Fibroblast of peridontal ligament (primary cell): Measurements from ENCODE around the gene PDGFD.

Experiments
- DNase-seq: peaks from one replicate; pipeline ENCODE4 v3.0.0-alpha.2; 2010; ENCODE audit errors: extremely low read depth

PDGFD gene

DNA sequence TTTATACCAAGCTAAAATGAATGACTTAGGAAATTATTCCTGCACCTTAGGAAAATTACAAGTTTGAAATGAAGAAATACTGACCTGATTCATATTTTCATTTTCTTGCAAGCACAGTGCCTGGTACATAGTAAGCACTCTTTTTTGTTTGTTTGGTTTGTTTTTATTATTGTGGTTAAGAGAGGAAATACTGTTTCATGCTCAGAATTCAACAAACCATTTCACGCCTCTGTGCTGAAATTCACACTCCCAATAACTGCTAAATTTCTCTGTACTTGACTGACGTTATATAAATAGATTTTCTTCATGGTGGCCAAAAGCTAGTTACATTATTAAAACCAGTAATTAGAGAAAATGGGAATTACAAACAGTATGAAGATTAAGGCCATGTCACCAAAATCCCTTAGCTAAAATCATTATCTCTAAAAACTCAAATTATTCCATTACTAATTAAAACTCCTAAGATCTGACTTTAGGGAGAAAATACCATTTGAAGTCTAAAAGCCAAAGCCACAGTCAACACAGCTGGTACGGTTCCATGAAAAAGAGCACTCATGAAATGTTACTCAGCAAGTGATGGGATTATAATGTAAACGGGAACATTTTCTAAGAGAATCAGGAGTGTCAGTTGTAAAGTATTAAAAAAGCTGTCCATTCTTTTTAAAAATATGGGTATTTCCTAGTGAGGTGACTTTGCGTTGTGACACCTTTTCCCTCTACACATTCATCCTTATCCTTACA lies 205.3 kb downstream of the PDGFD start:
- no peak for DNase-seq

DNA sequence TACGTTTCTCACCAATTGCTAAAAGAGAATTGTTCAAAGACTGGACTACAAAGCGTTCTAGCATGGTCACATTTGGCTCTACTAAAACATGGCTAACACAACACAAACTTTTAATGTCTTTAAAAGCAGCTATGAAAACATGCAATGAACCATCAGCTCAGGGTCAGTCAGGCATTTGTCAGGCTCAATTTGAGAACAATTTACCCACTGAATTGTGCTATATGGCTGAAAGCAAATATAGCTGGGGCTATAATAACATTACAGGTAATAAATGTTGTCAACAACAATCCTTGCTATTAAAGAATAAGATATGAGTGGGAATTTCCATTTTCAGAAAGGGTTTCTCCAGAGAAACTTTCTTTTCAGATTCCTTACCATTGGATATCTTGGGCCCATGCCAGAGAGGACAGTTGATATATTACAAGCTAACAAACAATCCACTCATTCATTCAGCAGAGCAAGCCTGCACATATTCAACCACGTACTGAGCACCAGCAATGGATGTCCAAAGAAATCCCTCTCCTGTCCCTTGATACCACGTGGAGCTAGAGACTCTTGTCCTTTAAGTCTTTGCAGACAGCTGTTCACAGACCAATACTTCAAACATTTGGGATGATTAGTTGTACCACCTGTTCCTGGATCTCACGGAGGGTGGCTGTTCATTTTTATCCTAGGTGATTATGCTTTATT lies 210.0 kb downstream of the PDGFD start:
- no peak for DNase-seq

DNA sequence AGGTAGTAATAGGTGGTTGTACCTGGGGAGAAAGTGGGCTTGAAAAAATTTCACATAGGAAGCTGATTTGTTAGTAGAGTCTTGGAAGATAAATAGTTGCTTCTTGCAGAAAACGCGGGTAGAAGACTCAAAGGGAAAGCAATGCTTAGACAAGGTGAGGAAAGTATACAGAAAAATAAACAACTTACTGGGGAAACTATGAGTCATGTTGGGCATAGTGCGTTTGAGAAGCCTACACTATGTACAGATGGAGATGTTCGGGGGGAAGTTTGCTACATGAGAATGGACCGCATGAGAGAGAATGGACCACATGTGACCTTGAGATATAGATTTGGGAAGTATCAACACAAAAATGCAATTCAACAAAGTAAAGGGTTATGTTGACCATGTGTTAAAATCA lies 214.2 kb downstream of the PDGFD start:
- no peak for DNase-seq

DNA sequence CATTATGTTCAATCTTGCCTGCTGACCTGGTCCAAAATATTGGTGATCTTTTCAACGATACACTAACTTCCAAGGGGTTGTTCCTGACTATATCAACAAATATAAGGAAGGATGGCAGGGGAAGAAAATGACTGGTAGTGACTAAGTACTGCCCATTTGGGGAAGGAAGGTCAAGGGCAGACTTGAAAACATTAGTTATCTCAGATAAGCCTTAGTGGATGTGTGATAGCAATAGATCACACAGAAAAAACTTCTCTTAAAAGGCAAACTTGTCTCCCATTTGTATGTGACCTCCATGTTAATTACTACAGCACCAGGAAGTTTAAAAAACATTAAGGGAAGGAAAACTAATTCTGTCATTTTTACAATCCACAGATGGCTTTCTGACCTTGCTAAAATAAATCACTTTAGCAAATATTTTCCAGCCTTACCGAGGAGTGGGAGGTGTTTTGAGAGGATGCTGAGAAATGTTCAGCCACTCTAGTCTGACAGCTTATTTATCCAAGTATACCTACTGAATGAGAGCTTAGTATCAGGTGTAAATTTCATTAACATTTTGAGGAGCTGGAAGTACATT lies 215.7 kb downstream of the PDGFD start:
- no peak for DNase-seq

DNA sequence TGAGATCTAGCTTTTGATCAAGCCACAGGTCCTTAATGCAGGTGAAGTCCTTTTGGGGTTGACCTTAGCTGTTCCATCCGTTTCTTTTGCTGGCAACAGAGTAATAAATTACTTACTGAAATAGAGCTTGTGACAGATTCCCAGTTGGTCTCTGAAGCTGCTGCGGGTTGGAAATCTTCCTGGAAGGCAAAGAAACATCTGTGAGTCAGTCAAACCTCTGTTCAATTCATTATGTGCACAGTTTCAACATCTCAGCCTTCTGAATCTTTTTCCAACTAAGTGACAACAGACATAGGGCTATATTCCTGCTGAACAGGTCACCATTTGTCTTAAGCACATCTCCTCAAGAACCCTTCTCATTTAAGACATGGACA lies 216.4 kb downstream of the PDGFD start:
- peak; percentile 60 for DNase-seq

DNA sequence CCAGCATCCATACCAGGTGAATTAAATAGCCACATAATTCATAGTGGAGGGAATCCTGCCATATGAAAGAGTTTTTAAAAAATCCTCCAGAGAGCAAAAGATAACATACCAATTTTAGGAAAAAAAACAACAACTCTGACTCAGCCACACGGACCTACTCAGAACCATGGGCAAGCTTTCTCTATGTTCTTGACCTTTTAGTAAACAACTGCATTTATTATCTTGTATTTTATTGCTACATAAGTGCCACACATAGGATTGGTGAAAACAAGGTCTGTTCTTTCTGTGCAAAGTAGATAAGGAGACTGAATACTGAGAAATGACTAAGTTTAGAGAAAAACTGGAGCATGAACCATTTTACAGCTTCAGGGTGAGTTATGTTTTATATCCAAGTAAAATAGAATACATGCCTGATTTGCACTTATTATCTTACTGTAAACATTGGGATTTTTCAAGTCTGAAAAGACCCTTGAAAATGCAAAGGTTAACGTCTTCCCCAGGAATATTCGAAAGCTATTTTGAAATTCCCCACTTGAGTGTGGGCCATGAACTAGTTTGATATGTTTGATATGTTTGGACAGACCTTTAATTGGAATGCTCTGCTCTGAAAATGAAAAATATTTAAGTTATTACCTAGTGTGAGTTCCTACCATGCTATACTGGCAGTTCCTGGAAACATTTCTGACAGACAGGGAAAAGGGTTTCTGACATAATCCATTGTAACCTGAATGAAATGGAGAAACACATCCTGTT lies 217.0 kb downstream of the PDGFD start:
- DNase-seq: peak; percentile 18

DNA sequence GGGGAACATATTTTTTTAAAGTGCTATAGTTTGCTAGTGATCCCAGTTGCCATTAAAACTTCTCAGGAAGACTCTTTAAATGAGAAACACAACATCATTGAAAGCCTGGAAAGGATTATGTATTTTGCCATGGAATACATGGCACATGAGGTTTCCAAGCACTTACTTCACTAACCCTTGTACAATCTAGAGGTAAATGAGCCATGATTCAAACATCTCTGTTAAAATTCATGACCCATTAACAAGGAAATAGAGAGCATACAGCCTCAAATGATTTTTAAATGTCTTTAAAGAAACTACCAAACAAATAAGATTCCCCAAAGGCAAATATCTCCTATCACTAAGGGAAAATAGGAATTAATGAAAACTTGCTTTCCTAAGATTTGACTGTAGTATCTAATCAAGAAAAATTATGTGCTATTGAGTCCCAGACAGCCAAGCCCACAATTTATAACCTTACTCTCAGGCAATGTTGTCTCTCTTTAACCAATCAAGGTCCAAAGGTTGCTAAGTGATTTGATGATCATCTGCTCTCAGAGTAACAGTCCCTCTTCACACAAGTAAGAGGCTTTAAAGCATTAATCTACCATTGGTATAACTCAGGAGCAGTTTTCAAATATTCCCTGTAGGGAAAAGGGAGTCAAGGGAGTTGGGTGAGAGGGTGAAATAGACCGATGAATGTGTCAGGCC lies 219.6 kb downstream of the PDGFD start:
- no peak for DNase-seq

DNA sequence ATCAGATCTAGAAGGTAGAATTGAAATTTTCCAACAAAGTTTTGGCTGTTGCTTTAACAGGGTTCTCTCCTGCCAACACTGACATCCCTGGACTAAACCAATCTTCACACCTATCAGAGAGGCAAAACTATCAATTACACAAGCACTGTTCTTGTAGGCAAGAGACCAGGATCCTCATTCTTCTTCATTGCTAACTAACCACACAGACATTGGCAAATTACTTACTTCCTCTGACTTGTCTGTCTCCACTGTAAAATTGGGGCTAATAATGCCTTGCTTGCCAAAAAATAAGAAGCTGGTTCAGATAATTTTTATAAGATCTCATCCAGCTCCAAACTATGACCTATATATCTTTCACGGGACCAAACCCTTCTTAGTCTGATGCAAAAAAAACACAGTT lies 221.3 kb downstream of the PDGFD start:
- no peak for DNase-seq

DNA sequence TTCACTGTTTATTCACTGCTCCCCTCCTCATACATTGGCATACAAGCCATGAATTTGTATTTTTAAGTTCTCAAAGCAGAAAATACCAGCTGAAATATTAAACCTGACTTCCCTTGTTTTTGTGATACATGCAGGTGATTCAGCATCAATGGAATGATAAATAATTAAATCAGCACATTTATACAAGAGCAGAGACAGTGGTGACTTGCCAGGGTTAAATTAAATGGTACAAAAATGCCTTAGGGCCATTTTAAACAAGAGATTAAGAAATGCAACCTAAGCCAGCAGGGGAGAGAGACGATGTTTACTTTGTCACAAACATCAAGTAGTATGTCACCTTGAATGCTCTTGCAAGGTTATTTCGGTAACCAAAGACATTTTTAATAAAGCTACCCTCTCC lies 223.4 kb downstream of the PDGFD start:
- no peak for DNase-seq

DNA sequence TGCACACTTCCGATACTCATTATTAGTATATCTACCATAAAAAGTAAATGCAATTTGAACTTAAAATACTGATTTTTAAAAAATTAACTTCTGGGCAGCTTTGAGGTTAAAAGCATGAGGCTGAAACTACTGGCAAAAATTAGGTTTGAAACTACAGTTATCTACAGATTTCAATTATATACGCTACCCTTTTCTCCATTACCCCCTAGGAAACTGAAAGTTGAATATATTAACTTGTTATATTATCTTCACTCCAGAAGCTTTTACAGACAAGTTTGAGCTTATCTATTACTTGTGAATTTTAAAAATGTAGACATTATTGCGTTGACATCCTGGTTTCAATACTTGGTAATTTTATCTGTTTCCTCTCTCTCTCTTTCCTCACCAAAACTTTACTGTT lies 224.3 kb downstream of the PDGFD start:
- DNase-seq: no peak

DNA sequence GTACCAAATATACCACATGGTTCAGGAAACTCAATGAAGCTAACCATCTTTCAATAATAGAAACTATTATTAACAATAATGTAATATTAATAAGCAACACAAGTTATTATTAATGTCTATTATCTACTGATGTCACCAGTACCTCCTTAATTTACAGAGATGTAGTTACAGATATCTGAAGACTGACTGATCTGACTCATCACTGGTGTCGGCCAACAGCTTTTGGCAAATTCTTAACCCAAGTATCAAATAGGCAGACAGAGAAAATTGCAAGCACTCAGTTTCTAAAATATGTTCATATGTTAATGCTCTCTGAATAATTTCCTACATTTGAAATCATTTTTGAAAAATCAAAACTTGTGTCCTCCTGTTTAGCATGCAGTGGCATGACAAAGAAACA lies 227.9 kb downstream of the PDGFD start:
- no peak for DNase-seq

DNA sequence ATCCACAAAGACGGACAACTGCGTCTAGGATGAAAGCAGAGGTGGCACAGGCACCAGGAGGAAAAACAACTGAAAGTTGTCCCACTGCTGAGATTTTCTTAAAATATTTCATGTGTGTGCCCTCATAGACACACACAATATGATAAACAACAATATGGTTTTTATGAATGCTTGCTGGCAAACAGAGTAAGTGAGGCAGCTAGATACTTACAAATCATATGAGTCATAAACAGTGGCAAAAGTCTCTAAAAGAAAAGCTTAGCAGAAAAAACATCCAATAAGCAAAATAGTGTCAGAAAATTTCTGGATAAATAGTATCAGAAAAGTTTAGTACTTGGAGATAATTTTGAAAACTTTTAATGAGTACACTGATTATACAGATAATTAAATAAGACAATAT lies 228.7 kb downstream of the PDGFD start:
- no peak for DNase-seq

DNA sequence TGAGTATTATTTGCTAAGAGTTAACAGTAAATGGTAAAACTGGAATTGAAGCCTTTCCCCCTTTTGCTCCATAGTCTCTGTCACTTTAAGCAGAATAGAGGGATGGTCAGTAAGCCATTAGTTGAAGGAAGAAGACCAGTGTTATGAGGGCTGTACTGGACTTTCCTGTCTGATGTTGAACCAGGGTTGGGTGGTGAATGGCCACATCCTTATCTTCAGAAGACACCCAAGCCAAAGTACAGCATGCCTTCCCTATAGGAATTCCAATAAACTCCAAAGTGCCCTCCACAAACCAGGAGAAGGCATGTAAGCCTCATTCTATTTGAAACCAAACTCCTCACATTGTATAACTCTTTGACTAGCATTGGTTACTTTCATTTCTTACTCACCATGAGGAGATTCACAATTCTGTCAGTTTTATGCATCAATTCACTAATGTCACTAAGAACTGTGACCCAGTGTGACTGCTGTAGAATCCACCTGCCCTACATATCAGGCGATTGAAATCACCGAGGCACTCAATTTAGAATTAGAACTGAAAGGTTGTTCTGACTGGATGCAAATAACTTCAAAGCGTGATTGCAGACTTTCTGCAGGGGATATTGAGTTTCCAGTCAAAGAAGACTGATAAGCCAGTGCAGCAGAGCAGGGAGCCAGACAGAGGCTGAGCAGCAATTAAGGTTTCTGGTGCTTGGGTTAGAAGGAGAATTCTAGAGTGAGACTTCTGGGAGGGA lies 234.6 kb downstream of the PDGFD start:
- no peak for DNase-seq

DNA sequence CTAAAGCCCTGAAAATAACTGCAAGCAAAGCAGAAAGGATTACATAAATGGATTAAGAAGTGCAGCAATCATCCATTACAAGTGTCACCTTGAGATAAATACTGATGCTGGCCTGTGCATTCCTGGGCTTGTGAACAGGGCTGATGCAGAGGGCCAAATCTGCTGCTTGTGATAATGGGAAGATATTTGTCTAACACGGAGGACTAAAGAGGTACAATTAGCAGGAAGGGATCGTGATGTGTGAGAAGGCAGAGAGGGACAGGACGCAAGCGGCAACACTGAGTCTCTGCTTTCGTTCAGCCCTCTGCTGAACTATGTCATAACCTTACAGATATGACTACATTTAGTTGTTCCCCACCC lies 235.2 kb downstream of the PDGFD start:
- no peak for DNase-seq

DNA sequence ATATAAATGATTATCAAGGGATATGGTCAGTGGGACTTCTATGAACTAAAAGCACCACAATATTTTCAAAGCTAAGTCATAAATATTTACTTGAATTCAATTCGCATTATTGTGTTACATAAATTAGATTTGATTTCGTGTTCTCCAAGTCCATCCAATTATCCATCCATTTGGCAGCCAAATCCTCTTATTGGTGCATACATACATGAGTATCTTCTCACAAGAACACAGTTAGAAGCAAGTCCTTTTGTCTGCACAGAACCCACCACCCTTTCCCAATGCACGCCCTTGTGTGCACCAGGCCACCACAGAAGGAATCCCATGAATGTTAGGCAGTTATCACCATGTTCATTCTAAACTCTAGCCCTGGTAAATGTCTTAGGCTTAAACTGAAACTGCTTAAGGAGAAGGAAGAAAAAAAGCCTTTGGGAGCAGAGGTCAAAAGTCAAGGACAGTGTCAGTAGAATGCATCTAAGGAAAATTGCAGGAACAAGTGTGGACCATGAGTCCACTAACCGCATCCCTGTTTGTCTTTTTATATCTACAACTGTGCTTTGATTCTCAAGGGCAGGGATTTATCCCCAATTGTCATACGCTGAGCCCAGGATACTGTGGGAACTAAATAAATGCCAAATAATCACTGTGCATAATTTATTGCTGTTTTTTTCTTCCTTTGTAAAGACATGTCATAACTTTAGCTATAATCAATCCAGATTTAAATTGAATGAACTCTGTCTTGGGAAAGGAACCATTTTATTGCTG lies 235.7 kb downstream of the PDGFD start:
- no peak for DNase-seq

DNA sequence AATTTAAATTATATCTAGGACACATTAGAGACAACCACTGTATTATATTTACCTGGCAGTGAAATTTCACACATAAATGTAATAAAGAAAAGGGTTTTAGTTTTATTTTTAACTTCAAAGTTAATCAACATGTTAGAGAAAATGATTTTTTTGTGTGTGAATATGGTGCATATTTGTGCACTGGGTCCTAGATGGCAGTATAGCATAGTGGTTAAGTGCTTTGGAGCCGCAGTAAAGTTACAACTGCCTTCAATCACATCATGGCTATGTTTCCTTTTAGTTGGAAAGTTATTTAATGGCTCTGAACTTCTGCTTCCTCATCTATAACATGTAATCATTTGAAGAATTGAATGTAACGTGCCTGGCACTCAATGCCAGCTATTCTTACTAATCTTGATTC lies 236.4 kb downstream of the PDGFD start:
- peak; percentile 52 for DNase-seq

DNA sequence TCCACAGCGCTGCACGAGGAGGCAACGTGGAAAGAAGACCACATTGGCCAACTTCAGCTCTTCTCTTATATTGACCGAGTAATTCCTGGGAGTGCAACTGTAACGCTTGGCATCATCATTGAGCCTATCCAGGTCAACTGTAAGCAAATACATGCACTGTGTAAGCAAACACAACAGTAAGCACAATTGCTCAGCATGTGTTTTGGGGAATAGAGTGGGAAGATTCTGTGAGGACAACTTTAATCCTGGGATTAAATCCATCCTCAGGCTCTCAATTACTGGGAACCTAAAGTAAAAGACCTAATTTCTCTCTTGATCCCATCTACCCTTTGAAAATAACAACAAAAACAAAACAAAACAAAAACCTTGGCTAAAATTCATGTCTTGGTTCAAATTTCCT lies 237.0 kb downstream of the PDGFD start:
- no peak for DNase-seq

DNA sequence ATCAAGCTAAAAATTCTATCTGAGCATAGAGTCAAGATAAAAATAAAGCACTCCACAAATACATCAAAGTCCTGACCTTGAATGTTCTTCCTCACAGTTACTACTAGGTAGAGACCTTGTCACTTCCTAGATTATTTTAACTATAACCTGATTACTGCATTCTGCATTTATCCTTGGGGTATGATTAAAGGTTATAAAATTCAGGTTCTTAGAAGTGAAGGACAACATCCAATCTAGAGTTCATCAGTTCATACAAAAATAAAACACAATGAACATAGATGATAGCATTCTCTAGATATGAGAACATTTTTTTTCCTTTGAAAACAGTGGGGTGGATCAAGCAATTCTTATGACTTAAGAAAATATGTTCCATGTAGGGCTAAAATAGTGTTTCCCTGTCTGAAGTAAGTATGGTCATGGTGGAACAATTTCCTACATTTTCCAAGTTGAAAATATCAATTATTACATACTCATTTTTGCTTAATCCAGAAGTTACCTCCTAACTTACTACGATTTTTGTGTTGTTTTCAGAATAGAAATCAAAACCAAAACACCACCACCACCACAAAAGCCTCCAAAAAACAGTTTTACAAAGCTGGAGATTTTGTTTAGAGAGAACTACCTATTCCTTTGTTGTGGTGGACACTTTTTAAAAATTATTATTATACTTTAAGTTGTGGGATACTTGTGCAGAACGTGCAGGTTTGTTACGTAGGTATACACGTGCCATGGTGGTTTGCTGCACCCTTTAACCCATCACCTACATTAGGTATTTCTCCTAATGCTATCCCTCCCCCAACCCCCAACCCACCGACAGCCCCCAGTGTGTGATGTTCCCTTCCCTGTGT lies 239.6 kb downstream of the PDGFD start:
- DNase-seq: no peak

DNA sequence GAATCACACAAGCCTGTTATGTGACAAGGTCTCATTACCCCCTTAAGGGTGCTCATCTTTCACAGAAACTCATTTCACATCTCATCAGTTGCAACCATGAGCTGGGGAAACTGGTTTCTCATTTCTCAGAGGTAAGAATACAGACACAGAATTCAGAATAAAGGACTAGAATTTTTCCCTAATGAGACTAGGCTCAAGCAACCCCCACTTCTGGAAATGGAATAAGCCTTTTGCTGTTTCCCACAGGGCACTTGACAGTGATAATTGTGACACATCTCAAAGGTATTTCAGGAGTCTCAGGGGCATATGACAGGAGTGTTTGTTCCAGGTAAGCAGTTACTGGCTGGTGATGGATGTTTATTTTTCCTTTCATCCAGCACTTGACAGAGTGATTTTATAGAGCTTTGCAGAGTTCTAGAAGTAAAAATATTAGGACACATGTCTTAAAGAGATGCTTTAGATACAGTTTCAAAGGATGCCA lies 240.5 kb downstream of the PDGFD start:
- no peak for DNase-seq

DNA sequence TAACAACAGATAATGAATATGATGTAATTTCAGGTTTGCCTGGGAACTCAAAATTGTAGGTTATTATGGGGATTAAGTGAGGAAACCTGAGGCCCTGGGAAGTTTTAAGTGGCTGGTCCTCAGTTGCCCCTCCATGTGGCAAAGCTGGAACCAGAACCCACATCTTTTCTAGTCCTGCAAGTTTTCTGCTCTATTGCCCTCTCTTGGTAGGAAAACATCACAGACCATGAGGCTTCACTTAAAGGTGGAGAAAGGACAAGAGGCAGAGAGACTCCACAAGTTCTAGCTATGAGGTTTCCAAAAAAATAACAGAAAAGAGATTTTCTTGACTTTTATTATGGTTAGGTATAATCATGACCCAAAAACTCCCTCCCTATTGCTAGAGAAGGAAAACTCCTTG lies 243.0 kb downstream of the PDGFD start:
- DNase-seq: no peak
